Activated T-helper 1 cell treated with anti-CD3 and anti-CD28 coated beads, Interleukin-2, amount 50 U/mL, for 16 hours (primary cell): ENCODE results near the gene SLC2A4RG.

Experiments used
- DNase-seq, 2 donors: peaks; one replicate each; pipeline ENCODE4 v3.0.0-alpha.2; 2020; ENCODE audit warnings: low read depth in 1 of 2, low spot score in 1 of 2

The SLC2A4RG gene

GRCh38 chr20:63752411-63753101 lies 13.0 kb downstream of the SLC2A4RG start:
- no peak for DNase-seq

- no peak for DNase-seq
Observed at GRCh38 chr20:63753381-63753780, 13.8 kb downstream of the SLC2A4RG start.

- DNase-seq, result no peak
Observed at GRCh38 chr20:63754008-63754407, 14.4 kb downstream of the SLC2A4RG start.

GRCh38 chr20:63755933-63756647 lies 16.5 kb downstream of the SLC2A4RG start:
- no peak for DNase-seq

GRCh38 chr20:63756648-63756991 lies 17.0 kb downstream of the SLC2A4RG start:
- DNase-seq, result no peak

- DNase-seq, result no peak
Observed at GRCh38 chr20:63758152-63758551, 18.6 kb downstream of the SLC2A4RG start.

GRCh38 chr20:63759377-63759901 lies 19.9 kb downstream of the SLC2A4RG start:
- no peak for DNase-seq

GRCh38 chr20:63765082-63765873 lies 25.7 kb downstream of the SLC2A4RG start:
- no peak for DNase-seq

- DNase-seq, result no peak
Observed at GRCh38 chr20:63765902-63766301, 26.3 kb downstream of the SLC2A4RG start.

- DNase-seq, result no peak
Observed at GRCh38 chr20:63766695-63767426, 27.3 kb downstream of the SLC2A4RG start.

- no peak for DNase-seq
Observed at GRCh38 chr20:63767456-63767855, 27.9 kb downstream of the SLC2A4RG start.

GRCh38 chr20:63767886-63768285 lies 28.3 kb downstream of the SLC2A4RG start:
- no peak for DNase-seq

GRCh38 chr20:63768591-63769515 lies 29.3 kb downstream of the SLC2A4RG start:
- no peak for DNase-seq

GRCh38 chr20:63769891-63770474 lies 30.4 kb downstream of the SLC2A4RG start:
- DNase-seq, result no peak

GRCh38 chr20:63771046-63771707 lies 31.6 kb downstream of the SLC2A4RG start:
- DNase-seq, result no peak

GRCh38 chr20:63772781-63773518 lies 33.4 kb downstream of the SLC2A4RG start:
- DNase-seq, result no peak

- no peak for DNase-seq
Observed at GRCh38 chr20:63773571-63774241, 34.1 kb downstream of the SLC2A4RG start.

GRCh38 chr20:63774306-63774705 lies 34.7 kb downstream of the SLC2A4RG start:
- no peak for DNase-seq
